Lung (tissue), 13 donors: Measurements from ENCODE around the gene TCF12. TPM values are rescaled to one million over a fixed set of nuclear protein-coding genes. Genes with fewer than 3 reads are reported as not detected.

ENCODE experiments used
- ATAC-seq: fragments of 200-7000 bp; cut with Tn5 transposase; one replicate; pipeline ENCODE4 v1.9.1; 2020; ENCODE audit warnings: moderate number of reproducible peaks; ENCODE audit not compliant: insufficient read depth, low FRiP score
- DNase-seq, 3 donors: peaks; one replicate each; pipeline ENCODE4 v3.0.0-alpha.2; 2013 to 2017
- H3K27ac ChIP-seq, 2 donors: one replicate each; pipeline ENCODE4 v1.5.1; 2013; ENCODE audit warnings: mild to moderate bottlenecking in 2 of 2, moderate library complexity in 2 of 2, control low read depth in 1 of 2, inconsistent platforms in 1 of 2, low read depth in 1 of 2, low read length in 1 of 2
- H3K27me3 ChIP-seq, 3 donors: one replicate each; pipeline ENCODE4 v1.5.1; 2013; ENCODE audit warnings: low read length in 2 of 3; ENCODE audit not compliant: control insufficient read depth in 3 of 3, insufficient read depth in 3 of 3
- H3K36me3 ChIP-seq, 4 donors: one replicate each; pipeline ENCODE4 v1.5.1; 2013; ENCODE audit warnings: low read length in 4 of 4, mild to moderate bottlenecking in 1 of 4, moderate library complexity in 1 of 4; ENCODE audit not compliant: control insufficient read depth in 4 of 4, insufficient read depth in 4 of 4
- H3K4me1 ChIP-seq, 5 donors: one replicate each; pipeline ENCODE4 v1.5.1; 2013; ENCODE audit warnings: low read length in 5 of 5, mild to moderate bottlenecking in 2 of 5, moderate library complexity in 1 of 5; ENCODE audit not compliant: control insufficient read depth in 5 of 5, insufficient read depth in 5 of 5
- H3K4me3 ChIP-seq: one replicate; pipeline ENCODE4 v1.5.1; 2013; ENCODE audit warnings: mild to moderate bottlenecking, control low read depth, moderate library complexity
- H3K9ac ChIP-seq, 2 donors: one replicate each; pipeline ENCODE4 v1.5.1; 2013; ENCODE audit warnings: low read length in 2 of 2, control low read depth in 1 of 2; ENCODE audit not compliant: insufficient read depth in 1 of 2
- H3K9me3 ChIP-seq, 4 donors: one replicate each; pipeline ENCODE4 v1.5.1; 2013; ENCODE audit warnings: low read length in 3 of 4, mild to moderate bottlenecking in 1 of 4, moderate library complexity in 1 of 4; ENCODE audit not compliant: control insufficient read depth in 4 of 4, insufficient read depth in 3 of 4
- WGBS, 2 donors: extraction: QIAGEN DNeasy Blood & Tissue Kit; methylation state at CpG; one replicate each; pipeline ENCODE4 v1.1.7; 2013; 5-methylcytosine and 5-hydroxymethylcytosine counted together
- polyA plus RNA-seq, 2 donors: library from polyadenylated mRNA; stranded (reverse); fragments of 200-250 nt; gene quantifications; one replicate each; pipeline ENCODE4 v1.2.1, GENCODE V29; 2013
- small RNA-seq: library from RNA; depleted of rRNA; stranded (forward); fragments of <200 nt; gene quantifications from one replicate; pipeline ENCODE3, GENCODE V24; 2014; ENCODE audit warnings: low replicate concordance
- total RNA-seq, 2 donors: library from RNA; depleted of rRNA in 1 of 2; stranded (reverse); fragments of >200 nt in 1 of 2; gene quantifications; one replicate each; pipeline ENCODE4 v1.2.1, GENCODE V29; 2014 to 2021
- TF ChIP-seq, protein P1 (sequence below): IDR thresholded peaks from 2 replicates; pipeline ENCODE4 v1.5.1; 2012; ENCODE audit warnings: mild to moderate bottlenecking; ENCODE audit errors: control extremely low read depth, extremely low read depth
- donor health status: control.
- donor health status: control.
- donor health status: Bipolar disorder and iron deficiency.
- donor health status: healthy.
- donor health status: DM: yes; HTN: yes; CAD: no.

TCF12 gene
- total and polyA plus RNA-seq, 4 donors = 9.6 to 314 (median 56.3) TPM

DNA sequence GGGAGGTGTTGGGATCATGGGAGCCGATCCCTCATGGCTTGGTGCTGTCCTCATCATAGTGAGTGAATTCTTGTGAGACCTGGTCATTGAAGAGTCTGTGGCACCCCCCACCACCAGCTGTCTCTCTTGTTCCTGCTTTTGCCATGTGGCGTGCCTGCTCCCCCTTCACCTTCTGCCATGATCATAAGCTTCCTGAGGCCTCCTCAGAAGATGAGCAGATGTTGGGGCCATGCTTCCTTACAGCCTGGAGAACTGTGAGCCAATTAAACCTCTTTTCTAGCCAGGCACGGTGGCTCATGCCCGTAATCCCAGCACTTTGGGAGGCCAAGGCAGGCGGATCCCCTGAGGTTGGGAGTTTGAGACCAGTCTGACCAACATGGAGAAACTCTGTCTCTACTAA is 420.9 kb downstream of the TCF12 start:
- H3K9me3 ChIP-seq = no peaks in the 10 kb centered on the region
- DNase-seq = no peak
- H3K4me1 ChIP-seq = peaks cover 0 to 11% (median 0%) of the 10 kb centered on the region in 5 donors
- TF ChIP-seq, protein P1, sequence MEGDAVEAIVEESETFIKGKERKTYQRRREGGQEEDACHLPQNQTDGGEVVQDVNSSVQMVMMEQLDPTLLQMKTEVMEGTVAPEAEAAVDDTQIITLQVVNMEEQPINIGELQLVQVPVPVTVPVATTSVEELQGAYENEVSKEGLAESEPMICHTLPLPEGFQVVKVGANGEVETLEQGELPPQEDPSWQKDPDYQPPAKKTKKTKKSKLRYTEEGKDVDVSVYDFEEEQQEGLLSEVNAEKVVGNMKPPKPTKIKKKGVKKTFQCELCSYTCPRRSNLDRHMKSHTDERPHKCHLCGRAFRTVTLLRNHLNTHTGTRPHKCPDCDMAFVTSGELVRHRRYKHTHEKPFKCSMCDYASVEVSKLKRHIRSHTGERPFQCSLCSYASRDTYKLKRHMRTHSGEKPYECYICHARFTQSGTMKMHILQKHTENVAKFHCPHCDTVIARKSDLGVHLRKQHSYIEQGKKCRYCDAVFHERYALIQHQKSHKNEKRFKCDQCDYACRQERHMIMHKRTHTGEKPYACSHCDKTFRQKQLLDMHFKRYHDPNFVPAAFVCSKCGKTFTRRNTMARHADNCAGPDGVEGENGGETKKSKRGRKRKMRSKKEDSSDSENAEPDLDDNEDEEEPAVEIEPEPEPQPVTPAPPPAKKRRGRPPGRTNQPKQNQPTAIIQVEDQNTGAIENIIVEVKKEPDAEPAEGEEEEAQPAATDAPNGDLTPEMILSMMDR = no peak
- no peak overlapping the region for H3K27ac ChIP-seq
- no peak overlapping the region for H3K4me3 ChIP-seq
- ATAC-seq = no peak
- WGBS, 2 donors = 90 to 92% methylated on average over 5 of the region's 5 CpGs
- H3K27me3 ChIP-seq = no peaks in the 10 kb centered on the region
- no peaks in the 10 kb centered on the region for H3K36me3 ChIP-seq
- H3K9ac ChIP-seq = no peak overlapping the region

Small RNA genes within 50 kb of the gene (small RNA-seq; reads per million reads assigned to genes)
- not detected for gene RF01210

Other genes with a start within 250 kb of the TCF12 start
- gene ZNF280D, start 185.1 kb upstream of the TCF12 start, total RNA-seq = 10 to 100 TPM; 39.0 to 88.4 TPM
- 10 to 100 TPM in 1 of 2 donors, 1 to 10 TPM in 1; 9.3 to 17.4 TPM for gene ZNF280D, start 185.1 kb upstream of the TCF12 start, polyA plus RNA-seq